ENCODE measurements around the gene ACADS. TPM values are rescaled to one million over a fixed set of nuclear protein-coding genes. Genes with fewer than 3 reads are reported as not detected.

ACADS gene
- total RNA-seq, 2 experiments from 2014 or later: 11.8 to 12.6 TPM

DNA sequence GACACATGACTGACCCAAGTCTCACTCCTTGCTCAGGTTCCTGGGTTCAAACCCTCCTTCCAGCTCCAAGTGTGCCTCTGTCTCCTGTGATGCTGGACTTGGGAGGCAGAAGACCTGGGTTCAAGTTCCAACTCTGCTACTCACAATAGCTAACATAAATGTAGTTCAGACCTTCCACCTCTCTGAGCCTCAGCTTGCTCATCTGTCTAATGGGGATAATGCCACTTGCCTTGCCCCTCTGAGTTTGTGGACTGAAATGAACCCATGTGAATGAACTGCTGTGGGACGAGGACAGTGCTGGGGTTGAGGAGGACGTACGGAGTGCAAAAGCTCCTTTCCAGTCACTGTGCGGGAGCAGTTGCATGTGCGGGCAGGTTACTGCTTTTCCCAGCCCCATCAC lies 40.9 kb downstream of the ACADS start:
- ChIA-PET CTCF (no interaction called here), POLR2A (no interaction called here)

DNA sequence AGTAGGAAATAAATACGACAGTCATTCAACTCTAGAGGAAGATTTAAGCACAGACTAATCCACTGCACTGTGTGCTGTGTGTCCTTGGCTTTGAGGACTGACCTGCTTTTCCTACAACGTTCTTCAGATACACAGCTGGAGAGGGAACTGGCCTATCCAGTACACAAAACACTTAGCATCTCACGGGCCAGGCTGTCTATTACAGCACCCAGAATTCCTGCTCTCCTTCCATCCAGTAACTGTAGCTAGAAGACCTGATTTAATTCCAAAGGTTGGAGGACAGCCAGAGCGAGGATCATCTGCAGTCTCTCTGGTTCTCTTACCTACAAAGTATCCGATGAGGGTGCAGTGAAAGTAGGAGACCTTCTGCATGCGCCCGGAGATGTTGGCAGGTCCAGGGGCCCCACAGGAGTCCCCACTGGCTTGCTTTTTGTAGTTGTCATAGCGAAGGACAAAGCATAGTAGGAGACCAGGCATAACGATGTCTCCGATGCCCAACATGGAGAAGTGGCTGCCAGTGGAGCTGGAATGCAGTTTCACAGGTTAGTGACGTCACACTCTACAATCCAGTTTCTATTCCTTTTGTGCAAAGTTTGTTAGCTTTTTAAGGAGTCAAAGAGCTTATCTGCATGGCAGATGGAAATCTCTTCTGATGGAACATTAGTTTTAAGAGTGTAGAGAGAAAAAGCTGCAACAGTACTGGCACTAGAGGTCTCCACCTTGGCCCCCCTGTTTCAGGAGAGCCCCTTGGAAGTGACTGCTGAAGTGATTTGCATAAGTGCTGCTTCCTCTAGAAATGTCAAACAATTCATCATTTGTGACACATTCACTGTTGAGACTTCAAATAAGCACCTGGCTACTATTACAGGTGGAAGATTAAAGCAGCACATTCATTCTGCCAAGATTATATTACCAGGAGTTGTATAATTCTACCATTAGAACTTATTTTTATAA lies 41.7 kb downstream of the ACADS start:
- ChIA-PET POLR2A (no interaction called here), CTCF (no interaction called here)

DNA sequence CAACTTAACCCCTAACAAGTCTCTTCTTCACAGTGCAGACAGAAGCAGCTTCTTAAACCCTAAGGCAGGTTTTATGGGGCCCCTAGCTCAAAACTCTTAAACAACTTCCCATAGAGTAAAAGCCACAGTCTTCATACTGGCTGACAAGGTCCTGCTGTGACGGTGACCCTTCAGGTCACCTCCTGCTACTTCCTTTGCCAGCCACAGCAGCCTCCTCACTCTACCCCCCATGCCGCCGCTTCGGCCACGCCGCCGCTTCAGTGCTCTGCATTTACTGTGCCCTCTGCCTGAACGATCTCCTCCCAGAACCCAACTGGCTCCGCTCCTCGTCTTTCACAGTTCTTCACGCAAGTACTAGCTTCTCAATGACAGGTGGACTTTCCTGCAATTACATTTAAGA lies 45.5 kb downstream of the ACADS start:
- CTCF ChIA-PET: interaction anchor here (0.6 kb wide), 1 partner anchor 22 kb away, joined by 3 read pairs; no protein-coding TSS in a partner anchor
- POLR2A ChIA-PET: no interaction called here

DNA sequence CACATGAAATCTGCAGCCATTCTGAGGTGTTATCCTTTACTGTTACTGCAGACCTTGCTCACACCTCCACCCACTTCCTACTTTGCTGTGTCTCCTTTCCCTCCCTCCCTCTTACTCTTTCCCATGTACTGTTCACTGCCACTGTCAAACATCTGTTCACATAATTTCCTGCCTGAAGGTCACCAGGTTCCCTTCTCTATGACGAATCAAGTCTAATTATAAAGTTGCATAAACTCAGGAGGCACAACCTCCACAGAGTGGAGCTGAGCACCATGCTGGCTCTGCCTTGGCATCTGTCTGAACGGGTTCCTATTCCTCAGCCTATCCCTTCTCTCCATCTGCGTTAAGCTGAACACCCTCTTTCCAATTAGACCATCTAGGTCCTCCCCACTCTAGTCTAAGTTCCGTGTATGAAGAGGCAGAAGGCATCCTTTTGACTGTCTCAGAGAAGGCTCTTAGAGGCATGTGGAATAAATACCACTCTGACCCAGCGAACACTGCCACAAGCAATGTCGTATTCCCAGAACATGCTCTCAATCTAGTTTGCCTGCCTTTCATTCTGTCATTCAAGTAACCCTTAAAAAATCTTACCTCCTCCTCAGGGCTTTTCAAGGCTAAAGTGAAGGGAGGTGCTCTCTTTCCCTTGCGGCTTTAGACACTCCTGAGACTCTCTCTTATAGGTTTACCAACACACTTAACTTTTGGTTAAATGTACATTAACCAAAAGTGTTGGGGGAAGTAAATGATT lies 48.7 kb downstream of the ACADS start:
- POLR2A ChIA-PET: no interaction called here
- CTCF ChIA-PET: no interaction called here

DNA sequence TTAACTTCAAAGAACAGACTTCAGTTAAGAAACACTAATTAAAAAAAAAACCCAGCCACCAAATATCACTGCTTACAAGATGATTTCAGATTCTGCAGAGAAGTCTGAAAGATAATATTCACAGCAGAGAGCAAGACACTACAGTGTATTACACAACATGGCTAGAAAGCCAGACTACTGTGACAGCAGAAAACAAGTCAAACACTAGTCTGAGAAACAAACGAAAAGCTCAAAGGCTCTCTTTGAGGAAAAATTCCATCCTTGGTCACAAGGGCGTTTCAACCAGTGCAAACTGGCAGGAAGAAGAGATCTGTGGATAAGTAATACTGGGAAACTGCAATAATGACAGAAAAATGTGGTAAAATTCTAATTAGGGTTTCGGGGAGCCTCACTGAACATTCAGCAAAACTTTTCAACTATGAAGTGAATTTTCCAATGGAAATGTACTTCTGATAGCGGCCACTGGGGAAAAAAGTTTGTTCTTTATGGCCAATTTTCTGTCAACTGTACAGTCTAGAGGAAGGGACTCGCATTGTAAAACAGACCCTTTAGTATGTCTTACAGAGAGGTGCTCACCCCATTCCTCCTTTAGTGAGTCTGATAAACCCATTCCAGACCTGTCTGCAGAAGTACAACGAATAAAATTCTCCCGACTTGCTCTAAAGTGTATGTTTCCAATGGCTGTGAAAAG lies 50.4 kb downstream of the ACADS start:
- CTCF ChIA-PET: no interaction called here

DNA sequence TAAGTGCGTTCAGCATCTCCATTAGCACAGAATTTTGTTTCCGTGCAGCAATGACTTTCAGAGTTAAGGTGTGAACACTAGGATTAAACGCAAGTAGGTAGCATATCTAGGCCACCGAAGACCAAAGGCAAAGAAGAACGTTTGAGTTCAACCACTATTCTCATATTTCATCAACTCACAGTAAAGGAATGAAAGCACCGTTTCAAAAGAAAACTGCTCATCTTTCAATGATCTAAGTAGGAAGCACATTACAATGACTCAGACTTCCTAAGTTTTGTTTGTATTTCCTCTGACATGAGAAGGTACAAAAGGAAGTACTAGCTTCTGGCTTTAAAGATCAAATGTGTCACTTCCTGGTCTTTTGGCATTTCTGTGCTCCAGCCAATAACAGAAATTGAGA lies 57.6 kb downstream of the ACADS start:
- ChIA-PET POLR2A (no interaction called here), CTCF (interaction anchor here (1.2 to 2.8 kb wide), 2 partner anchors 17 to 74 kb away, joined by 3 to 15 read pairs; no protein-coding TSS in a partner anchor)

More for the DNA sequence above, 50.4 kb downstream of the ACADS start:
- POLR2A ChIA-PET: no interaction called here

DNA sequence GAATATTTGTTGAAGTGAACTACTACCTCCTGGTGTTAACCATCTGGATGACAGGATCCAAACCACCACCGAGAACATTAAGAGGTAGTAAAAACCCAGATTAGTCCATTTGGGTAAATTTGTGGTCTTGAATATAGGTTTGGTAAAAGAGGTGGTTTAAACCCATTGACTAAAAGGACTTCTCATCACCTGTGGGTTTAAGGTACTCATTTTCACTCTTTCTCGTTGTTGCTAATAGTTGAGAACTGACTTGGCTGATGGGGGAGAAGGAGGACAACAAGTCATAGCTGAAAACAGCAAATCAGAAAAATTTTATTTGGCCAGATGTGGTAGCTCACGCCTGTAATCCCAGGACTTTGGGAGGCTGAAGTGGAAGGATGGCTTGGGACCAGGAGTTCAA lies 59.2 kb downstream of the ACADS start:
- ChIA-PET POLR2A (interaction anchor here (1.6 kb wide), 1 partner anchor 178 kb away, joined by 3 read pairs; no protein-coding TSS in a partner anchor), CTCF (interaction anchor here (2.8 kb wide), 1 partner anchor 15 kb away, joined by 15 read pairs; no protein-coding TSS in a partner anchor)

DNA sequence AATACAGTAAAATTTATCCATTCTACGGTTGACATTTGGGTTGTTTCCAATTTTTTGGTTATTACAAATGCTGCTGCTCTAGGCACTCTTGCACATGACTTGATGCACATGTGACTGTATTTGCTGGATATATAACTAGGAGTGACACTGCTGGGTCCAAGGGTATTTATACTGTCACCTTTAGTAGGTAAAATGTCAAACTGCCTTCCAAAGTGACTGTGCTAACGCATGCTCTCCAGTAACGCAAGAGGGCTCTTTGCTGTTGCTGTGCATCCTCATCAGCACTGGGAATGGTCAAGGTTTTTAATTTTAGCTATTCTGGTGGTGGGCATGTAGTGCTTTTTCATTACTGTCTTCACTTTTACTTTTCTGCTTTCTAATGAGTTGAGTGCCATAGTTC lies 62.3 kb downstream of the ACADS start:
- CTCF ChIA-PET: no interaction called here
- POLR2A ChIA-PET: no interaction called here

Other genes with a start within 250 kb of the ACADS start
- 100 to 1,000 TPM; 269 to 277 TPM for gene DYNLL1, start 229.7 kb upstream of the ACADS start, total RNA-seq
- 10 to 100 TPM; 33.7 to 36.0 TPM for gene COQ5, start 196.7 kb upstream of the ACADS start, total RNA-seq
- 100 to 1,000 TPM; 165 to 168 TPM for gene RNF10, start 191.5 kb upstream of the ACADS start, total RNA-seq
- gene POP5, start 144.4 kb upstream of the ACADS start, total RNA-seq: 10 to 100 TPM; 75.4 to 75.6 TPM
- gene CABP1, start 85.2 kb upstream of the ACADS start, total RNA-seq: under 1 TPM; 0.17 to 0.31 TPM
- 100 to 1,000 TPM; 128 to 132 TPM for gene MLEC, start 38.7 kb upstream of the ACADS start, total RNA-seq
- 10 to 100 TPM; 26.2 to 29.8 TPM for gene UNC119B, start 15.4 kb upstream of the ACADS start, total RNA-seq
- gene SPPL3, start 178.5 kb downstream of the ACADS start, total RNA-seq: 10 to 100 TPM; 30.6 to 31.0 TPM